HG02763 (cell line): ENCODE data around the gene TM4SF4.

Experiments
- ATAC-seq: cut with Tn5 transposase; IDR thresholded peaks from one replicate; pipeline ENCODE4 v1.9.1; 2021; ENCODE audit warnings: mild to moderate bottlenecking, moderate library complexity; ENCODE audit not compliant: unreplicated experiment

TM4SF4 gene

DNA sequence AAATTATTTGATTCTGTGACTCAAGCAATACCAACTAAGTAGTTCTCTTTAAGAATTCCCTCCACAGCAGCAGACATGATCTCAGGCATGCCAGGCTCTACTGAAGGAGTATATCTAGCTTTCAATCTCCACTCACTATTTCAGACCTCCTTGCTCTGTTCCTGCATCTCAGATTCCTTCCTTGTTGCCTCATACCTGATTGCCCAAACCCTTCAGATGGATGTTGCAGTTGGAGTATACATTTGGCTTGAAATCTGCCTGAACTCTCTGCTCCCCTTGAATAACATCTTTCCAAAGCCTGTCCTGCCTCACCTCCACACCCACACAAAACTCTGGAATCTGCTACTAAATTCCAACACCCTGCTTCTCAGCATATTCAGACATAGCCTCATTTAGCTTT is 19.8 kb upstream of the TM4SF4 start:
- no peak for ATAC-seq

DNA sequence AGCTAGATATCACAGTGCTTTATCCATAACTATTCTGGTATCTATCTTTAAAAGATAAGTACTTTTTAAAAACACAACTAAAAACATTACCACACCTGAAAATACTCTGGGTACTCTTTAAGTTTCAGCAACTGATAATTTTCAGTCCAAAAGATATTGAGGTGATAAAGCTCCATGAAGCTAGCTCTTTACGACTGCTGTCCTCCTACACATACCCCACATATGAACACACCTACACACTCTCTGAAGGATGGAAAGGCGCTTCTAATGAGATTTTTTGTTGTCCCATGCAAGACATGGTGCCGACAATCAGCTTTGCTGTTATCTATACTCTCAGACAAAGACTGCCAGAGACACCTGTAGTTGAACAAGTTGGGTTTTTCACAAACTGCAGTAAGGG is 19.1 kb upstream of the TM4SF4 start:
- ATAC-seq: no peak

DNA sequence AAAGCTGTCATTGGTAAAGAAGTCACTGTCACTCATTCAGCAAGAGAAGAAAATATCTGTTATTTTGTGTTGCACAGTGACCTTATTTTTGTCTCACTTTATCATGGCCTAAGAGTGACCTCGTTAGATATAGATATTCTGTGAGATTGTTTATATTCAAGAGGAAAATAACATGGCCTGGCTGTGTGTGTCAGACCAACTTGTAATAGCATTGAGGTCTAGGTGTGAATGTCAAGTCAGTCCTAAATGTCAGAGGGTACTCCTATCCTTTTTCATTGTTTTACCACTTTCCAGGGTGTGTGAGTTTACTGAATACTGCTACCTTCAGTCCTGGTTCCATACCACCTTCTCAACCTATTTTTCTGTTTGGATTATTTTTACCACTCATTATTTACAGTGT is 18.5 kb upstream of the TM4SF4 start:
- ATAC-seq: no peak

DNA sequence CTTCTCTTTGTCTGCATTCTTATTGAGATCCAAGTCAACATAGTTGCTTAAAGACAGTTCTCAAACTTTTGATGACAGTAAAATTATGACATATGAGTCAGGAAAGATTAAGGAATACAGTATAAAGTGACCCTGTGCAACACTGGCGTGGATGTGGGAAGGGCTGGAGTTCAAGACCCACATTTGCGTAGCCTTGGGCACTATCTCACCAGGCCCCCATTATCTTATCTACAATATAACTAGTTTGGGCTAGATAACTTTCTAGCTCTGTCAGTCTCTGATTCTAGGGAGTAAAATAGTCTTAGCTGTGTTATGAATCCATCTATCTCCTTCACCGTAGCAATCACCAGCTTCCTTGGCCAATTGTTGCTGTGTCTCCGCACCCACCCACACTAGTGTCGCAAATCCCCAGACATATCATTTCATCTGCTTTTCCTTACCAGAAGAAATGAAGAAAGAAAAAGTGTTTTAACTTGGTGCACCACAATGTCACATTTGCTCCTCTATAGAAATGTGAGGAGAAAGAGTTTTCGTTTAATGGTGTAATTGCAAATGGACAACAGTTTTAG is 14.9 kb upstream of the TM4SF4 start:
- no peak for ATAC-seq

DNA sequence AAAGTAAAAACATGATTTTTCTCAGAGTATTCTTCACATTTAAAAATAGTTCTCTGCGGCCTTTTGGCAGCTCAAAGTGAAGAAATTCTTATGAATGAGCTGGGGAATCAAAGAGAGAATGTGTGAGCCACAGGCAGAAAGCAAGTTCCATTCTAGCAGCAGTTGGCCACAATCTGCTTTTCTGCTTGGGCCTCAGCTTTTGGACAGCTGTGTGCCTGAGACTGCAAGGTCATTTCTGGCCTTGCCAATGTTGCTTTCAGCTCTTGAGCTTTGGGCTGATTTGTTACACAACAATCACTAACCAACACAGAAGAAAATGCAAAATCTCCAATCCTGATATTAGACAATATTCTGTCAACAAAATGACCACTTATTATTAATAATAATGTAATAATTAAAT is 14.4 kb upstream of the TM4SF4 start:
- ATAC-seq: no peak

DNA sequence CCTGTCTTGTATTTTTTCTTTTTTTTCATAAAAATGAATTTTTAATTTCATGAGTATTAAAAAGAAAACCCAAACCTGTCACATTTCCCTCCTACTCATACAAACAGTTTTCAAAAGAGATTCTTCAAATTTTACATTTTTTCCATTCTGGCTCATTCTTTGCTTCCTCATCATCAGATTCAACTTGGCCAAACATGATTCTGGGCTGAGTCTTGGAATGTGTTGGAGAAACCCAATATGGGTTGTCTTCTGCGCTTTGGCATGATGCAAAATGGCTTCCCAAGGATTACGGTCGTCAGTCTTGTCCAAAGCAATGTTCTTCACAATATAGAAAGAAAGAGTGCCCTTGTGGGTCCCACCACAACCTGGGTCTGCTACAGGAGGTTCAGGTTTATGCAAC is 12.4 kb upstream of the TM4SF4 start:
- ATAC-seq: no peak

DNA sequence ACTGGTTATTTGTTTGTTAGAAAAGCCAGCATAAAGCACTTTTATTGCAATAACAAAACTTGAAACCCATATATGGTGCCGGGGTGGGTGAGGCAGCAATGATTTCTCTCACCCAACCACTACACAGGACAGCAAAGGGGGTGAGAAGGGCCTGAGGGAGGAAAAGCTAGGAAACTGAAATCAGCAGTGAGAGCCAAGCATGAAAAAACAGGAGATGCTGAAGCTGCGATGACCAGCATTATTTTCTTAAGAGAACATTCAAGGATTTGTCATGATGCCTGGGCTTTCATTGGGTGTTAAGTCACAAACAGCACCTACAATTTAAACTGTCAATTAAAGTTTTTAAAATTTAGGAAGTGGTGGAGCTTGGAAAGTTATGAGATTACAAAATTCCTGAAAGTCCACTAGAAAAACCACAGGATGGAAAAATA is 11.9 kb upstream of the TM4SF4 start:
- no peak for ATAC-seq

DNA sequence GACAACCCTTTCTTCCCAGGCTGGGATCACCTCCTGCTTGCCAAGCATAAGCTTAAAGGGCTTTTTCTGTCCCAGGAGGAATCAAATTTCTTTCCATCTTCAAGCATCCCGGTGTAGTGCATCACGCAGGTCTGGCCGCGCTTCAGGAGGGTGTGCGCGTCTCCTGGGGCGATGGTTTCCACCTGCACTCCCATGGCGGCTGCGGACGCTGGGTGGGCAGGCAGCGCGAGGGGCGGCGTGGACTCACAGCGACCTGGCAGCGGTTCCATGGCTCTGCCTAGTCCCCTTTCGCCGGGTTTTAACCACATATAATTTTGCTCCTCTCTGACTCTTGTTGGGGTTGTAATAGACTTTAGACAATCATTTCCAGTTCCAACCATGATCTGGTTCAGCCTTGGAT is 10.6 kb upstream of the TM4SF4 start:
- ATAC-seq: no peak

DNA sequence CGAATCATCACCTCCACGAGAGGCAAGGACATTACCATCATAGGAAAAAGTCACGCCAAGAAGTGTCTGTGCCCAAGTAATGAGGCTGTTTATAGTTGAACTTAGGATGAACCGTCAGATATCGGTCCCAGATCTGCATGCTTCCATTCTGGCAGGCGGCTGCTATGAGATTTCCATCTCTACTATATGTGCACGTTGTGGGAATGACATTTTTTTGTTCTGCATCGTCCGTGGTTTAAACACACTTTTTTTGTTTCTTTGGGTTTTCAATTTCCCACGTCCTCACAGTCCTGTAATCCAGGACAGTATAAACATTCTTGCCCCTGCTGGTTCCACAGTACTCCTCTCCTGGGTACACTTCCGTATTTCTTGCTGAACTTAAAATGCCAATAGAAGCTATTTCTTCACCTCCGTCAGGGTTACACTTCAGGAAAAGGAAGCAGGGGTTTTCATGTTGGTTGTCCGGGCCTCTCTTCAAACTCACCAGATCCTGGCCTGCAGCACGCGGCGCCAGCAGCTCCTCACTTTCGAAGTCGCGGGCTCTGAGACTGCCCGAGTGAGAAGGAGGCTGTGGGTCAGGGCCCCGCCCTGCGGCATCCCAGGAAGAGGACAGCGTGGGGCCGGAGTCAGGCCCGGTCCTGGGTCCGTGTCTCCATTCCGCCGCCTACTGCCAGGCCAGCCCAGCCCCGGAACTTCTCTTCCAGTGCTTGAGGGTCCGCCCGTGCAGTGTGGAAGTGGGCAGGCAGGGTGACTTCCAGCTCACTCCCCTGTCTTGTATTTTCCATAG is 9.8 kb upstream of the TM4SF4 start:
- no peak for ATAC-seq

DNA sequence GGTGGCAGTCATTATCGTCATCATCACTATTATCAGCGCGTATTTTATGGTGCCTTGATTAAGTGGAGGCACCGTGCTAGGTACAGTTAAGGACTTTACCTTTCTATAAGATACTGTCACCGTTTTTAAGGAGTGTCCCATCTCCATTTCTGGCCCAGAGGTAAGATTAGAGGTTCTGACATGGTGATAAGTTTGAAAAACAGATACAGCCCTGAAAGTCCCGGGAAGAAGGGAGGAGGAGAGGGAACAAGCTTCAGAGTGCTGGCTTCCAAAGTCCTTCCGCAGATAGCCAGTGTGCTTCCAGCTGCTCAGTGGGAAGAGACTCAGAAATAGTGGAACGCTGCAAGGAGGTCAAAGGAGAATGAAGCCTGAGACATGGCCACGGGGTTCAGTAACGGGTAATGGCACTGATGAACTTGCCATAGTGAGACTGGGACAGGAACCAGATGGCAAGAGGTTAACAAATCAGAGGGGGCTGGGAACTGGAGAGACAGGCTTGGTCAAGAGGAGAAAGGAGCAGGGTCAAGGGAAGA is 9.1 kb upstream of the TM4SF4 start:
- no peak for ATAC-seq

DNA sequence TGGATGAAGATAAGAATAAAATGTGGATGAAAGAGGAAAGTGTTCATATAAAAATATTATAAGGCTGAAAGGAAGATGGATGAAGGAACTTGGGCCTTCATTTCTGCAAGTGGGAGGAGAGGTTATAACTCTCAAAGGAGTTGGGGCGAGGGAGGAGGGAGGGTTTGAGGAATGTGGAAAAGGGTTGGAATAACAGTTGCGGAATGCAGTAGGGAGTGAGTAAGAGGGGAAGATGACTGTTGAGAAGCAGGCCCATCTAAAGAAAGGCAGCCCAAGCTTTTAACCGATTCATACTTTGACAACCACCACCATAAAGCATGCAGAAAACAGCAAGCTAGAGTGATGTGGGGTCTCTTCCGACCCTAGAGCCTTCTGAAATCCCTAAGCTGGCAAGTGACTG is 8.3 kb upstream of the TM4SF4 start:
- no peak for ATAC-seq

DNA sequence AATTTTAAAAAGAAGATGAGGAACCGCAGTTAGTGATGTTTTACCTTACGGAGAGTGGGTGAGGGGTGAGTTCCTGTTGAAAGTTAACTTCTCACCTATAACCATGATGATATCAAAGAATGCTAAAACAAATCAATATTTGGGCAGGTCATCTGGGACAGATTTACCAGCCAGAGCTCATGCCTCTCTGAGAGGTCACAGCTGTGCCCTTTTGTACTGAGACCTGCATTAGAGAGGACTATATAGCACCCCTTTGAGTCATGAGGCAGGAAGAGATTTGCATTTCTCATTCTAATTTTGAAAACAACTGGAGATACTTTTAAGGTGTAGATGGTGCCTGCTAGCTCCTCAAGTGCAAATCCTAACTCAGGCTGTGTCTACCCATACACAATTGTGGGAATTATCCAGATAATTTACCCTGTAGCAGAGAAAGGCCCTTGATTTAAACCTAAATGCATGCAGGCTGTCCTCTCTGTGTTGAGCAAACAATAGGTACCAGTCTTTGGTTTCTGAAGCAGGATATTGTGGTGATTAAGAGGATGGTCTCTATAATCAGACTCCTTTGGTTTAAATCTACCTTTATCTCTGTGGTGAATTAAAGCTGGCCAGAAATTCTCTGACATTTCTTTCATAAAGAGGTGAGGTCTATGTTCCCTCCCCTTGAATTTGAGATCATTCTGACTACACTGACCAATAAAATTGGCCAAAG is 5.8 kb upstream of the TM4SF4 start:
- ATAC-seq: peak; percentile 87

DNA sequence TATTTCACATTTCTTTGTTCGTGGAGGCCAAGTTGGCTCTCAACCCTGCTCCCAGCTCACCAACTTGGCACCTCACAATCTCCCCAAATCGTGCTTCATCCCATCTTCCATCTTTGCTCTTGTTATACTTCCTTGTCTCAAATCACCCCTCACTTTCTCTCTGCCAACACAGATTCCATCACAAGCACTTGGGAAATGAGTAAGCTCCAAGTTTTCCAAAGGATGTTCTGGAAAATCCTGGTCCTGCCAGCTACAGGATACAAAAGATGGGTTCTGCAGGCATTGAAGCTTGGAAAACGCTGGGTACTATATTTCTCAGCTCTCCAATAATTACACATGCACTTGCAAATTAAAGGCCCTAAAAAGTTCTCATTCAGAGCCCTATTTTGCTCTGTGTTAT is 4.1 kb upstream of the TM4SF4 start:
- ATAC-seq: no peak

DNA sequence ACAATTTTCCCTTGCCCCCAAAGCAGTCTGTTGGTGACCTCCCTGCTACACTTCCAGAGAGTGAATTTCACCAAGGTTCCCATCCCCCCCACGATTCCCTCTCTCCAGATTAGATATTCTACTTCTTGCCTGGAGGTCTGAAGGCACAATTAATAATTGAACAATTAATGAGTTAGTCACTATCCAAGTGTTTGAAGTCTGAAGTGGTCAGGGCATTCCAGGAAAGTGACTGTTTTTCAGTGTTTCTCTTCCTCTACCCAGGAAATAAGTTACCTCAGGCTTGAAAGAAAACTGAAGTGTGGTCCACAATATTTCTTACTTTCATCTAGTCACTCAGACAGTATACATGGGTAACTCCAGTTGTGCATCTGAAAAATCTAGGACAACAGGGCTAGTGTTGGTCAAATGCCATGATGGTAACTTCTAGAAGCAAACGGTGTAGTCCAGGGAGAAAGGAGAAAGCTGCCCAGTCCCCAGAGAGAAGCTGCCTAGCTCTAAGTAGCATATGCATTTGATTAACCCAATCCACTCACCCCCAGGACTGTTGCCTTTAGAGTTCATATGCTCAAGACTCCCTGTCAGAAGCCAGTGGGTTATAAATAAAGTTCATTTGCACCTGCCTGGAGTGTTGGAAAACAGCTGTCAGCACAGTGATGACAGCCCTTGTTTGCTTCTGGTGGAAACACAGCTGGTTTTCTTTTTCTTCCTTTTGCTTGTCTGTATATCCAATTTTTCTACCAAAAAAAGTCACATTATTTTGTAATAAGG is 2.3 kb upstream of the TM4SF4 start:
- no peak for ATAC-seq

DNA sequence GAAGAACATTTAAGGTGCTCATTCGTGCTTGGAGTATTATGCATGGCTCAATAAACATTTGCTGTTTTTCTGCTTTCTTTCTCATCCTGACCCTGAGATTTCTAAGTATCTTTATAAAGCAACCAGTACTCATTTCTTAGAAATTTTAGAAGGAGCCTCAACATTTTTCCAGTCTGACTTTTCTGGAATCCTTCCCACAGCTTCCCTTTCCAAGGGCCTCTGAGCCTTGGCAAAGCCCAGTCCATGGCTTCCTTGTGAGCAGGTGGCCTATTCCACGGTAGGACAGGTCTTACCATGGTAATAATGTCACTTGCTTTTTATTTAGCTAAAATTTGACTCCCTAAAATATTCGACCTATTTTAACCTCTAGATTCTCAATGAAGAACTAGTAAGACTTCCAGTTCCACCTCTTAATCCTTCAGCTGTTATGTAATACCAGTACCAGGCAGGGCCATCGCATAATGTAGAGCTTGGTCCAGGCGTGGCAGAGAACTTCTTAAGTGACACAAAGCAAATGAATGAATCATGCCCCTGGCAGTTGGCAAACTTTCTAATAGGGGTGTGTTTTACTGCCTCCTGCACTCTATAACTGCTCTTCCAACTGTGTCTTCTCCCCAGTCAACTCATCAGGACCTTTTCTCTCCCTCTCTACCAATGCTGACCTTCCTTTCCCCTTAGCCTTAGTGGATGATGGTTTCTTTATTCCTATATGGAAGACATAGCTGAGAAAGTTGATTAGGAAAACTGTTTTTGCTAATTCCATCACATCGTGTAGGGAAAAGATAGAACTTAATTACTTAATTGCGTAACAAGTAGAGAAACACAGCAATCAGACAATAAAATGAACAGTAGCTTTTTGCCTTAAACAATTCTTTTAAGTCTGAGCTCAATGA is 894 bp upstream of the TM4SF4 start:
- ATAC-seq: no peak

DNA sequence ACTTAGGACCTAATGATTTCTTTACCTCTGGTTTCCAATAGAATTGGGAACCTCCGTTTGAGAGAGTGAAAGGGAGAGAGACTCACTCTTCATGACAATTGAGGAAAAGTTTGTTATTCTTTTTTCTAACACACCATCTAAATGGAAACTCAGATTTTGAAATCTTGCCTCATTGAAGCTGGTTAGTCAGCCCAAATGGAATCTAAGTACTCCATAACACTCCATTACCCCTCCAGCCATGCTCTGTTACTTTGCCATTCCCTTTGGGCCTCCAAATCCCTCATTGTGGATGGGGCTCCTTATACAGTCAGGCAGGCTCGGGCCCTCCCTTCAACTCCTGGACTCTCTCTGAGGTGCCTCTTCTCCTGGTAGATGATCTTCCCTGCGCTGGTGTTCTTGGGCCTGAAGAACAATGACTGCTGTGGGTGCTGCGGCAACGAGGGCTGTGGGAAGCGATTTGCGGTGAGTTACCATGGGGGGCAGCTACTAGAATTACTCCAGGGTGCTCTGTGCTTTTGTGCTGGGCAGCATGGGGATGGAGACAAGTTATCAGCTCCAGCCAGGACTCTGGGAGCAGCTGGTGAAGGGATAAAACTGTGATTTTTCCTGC is 1.1 kb downstream of the TM4SF4 start:
- no peak for ATAC-seq

DNA sequence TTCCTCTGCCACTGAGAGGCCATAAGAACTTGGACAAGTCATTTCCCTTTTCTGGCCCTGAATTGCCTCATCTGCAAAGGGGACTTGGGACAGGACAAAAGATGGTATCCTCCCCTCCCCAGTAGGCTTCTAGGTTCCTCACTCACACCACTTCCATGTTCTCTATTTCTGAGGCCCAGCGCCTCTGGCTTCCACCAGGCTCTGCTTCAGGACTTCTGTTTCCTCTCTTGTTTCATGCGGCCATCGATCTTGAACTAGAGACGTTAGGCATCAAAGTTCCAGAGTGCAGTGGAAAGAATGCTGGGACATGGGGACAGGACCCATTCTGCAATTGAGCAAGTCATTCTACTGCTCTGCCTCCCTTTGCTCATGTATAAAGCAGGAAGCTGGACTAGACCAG is 1.7 kb downstream of the TM4SF4 start:
- ATAC-seq: no peak

DNA sequence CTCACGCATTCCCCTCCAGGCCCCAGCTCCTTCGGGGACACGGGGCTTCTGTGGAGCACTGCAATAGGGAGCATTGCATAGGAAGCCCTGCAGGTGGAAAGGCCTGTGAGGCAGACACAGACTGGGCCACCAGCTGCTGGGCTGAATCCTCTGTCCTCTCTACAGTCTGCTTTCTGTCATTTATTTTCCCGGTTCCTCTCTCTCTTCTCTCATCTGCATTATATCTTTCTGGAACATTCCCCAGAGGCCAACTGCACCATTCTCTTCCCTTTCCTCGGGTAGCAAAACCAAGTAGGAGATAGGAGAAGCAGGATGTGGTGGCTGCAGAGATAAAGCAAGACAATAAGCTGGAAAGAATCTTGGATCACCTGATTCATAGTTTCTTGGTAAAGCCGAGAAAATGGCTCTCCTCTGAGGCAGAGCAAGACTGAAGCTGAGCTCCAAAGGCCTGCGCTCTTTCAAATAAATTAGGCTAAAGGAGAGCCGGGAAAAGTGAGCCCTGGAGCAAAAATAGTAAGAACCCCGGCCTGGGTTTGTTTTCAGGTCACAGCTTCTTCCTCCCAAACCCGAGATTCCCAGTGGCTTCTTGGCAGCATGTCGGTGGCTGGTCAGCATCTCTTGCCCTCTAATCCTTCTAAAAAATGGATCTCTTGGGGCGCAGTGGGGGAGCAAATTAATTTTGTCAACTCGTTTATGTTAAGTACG is 5.3 kb downstream of the TM4SF4 start:
- no peak for ATAC-seq

DNA sequence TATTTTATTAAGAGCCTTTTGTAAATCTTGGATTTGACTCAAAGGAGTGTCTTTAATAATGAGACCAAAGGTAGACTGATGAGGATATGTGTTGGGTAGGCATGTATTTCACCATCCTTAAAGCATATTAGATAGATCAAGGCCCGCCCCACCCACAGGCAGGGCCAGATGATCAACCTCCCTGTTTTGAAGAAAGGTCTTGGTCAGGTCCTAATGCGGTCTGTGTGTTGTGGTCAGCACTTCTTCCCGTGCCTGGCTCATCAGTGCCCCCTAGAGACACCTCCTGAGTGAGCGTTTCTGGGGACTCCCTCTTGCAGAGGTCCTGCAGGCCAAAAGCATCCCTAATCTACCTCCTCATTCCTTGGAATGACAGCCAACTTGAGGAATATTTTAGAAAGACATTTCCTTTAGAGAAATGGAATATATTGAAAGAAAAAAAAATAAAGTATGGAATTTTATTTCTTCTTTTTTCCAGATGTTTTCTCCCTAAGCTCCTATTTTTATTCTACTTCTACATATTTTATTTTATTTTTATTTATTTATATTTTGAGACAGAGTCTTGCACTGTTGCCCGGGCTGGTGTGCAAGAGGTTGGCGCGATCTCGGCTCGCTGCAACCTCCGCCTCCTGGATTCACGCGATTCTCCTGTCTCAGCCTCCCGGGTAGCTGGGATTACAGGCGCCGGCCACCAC is 6.0 kb downstream of the TM4SF4 start:
- ATAC-seq: peak; percentile 96
